Fibroblast of mammary gland (primary cell): ENCODE data around the gene GHR.
A peak's percentile ranks its signal among the peaks of the same experiment; 100 is the strongest.

Source experiments
- DNase-seq: peaks from one replicate; pipeline ENCODE4 v3.0.0-alpha.2; 2010; ENCODE audit warnings: low read depth
- H3K4me3 ChIP-seq: 2 replicates; pipeline ENCODE4 v1.5.1; 2011; ENCODE audit warnings: low read depth, mild to moderate bottlenecking, low read length, moderate library complexity; ENCODE audit not compliant: control insufficient read depth
- TF ChIP-seq, protein P1 (sequence below): conservative IDR thresholded peaks from 2 replicates; pipeline ENCODE4 v1.5.1; 2011; ENCODE audit warnings: low read depth, low read length, inconsistent platforms; ENCODE audit not compliant: control insufficient read depth, insufficient read depth

The GHR gene

DNA sequence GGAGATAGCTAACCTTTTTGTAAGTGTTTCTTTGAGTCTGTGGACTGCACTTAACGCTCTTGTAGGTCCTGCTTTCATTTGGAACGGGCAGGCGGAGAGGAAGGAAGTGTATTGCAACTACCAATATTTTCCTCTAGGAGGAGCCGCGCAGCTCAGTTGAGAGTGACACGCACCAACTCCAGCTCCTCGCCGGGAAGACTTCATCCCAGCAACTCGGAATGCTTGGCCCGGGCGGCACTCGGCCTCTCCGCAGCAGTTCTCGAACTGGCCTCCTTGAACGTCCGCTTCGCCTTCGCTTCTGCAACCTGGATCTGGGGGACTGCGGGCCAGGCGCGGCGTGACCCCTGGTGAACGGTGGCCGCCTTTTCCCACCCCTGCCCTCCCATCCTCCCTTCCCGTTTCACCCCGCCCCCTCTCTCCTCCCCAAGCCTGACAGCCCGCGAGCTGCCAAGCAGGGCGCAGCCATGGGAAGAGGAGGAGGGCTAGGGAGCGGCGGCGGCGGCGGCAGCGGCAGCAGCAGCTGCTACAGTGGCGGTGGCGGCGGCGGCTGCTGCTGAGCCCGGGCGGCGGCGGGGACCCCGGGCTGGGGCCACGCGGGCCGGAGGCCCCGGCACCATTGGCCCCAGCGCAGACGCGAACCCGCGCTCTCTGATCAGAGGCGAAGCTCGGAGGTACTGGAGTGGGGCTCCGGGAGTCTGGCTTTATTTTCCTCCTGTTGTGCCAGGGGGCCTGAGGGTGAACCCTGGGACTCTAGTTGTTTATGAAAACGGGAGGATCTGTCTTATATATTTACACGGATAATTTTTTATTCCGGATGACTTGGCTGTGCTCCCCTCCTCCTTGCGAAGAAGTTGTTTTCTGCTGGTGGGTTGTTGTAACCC, at the start of gene GHR:
TSS of gene GHR (plus strand) at position 155 of the 881 bp plus-strand sequence. CDS start 142,436 bp downstream, outside the sequence.
- TF ChIP-seq, protein P1, sequence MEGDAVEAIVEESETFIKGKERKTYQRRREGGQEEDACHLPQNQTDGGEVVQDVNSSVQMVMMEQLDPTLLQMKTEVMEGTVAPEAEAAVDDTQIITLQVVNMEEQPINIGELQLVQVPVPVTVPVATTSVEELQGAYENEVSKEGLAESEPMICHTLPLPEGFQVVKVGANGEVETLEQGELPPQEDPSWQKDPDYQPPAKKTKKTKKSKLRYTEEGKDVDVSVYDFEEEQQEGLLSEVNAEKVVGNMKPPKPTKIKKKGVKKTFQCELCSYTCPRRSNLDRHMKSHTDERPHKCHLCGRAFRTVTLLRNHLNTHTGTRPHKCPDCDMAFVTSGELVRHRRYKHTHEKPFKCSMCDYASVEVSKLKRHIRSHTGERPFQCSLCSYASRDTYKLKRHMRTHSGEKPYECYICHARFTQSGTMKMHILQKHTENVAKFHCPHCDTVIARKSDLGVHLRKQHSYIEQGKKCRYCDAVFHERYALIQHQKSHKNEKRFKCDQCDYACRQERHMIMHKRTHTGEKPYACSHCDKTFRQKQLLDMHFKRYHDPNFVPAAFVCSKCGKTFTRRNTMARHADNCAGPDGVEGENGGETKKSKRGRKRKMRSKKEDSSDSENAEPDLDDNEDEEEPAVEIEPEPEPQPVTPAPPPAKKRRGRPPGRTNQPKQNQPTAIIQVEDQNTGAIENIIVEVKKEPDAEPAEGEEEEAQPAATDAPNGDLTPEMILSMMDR = peak; percentile 81
- H3K4me3 ChIP-seq = peak within 1 kb of the TSS; percentile 70
- DNase-seq = peak; percentile 90

DNA sequence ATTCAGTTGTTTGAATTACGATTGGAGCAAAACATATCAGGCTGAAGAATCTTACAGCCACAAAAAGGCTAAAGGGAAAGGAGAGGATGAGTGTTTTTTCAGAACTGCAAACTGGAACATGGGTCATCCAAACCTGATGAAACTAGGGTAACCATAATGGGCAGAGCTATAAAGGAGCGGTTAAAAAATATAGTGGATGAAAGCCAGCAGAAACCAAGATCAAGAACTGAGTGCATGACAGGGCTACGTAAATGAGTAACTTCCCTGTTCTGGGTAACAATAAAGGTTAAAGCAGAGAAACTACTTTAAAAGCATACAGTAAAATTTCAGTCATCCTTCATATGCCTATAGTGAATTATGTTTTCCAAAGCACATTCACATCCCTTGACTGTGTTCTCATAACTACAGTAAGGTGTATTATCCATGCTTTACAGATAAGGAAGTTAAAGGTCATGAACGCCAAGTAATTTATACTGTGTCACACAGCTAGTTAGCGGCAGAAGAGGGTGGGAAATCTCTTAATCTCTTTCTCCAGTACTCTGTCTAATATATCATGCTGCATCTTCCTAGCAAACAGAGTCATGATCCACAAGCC, 48.5 kb upstream of the GHR start:
- TF ChIP-seq, protein P1 = no peak
- no peak for DNase-seq
- H3K4me3 ChIP-seq = no peak overlapping the region

DNA sequence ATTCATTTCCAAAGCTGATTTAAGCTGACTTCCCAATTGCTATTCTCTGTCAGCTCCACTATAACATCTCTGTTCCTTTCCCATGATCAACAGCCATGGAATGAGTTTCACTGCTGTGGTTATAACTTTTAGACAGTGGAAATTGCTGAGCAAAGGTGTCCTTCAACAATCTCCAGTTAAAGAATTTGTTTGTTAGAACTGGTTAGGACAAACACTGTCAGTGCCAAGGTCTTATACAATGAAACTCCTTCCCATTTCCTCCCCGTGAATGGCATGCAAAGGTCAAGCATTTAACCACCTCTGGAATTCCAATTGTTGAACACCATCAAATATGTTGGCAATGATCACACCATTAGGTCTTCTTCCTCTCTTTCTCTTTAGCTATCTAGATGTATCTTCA, 45.7 kb upstream of the GHR start:
- peak; percentile 43 for DNase-seq
- TF ChIP-seq, protein P1 = no peak

DNA sequence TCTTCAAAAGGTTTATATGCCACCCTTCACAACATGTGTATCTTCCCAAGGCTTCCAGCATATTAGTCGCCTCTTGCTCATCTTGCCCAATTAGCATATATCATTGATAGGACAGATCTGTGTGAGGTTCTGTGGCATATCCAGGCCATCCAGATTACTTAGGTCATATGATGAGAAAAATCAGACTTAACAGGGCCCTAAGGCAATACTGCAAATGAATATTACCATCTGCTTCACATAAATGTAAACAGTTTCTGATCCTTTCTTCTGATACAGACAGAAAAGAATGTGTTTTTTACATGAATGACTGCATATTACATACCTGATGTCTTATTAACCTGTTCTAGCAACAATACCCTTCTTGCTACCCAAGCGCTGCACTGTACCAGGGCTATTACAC, 41.3 kb upstream of the GHR start:
- DNase-seq = no peak
- H3K4me3 ChIP-seq = no peak overlapping the region
- TF ChIP-seq, protein P1 = no peak

More for the DNA sequence above, 45.7 kb upstream of the GHR start:
- H3K4me3 ChIP-seq = no peak overlapping the region

DNA sequence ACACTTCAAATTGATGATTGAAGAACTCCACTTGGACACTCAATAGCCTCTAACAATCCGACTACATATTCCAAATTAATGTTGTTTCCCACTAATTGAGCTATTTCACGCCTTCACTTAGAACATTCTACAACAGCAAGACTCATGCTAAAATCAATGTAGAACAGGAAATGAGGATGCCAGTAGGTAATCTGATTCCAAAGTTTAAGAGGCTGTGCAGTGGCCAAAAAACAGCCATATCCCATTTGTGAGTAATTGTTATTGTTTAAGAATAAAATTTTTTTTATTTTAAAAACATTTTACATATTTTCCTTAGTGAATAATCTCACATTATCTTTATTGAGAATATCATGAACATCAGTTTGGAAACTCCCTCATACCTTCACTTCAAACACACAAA, 35.7 kb upstream of the GHR start:
- peak; percentile 38 for DNase-seq
- no peak overlapping the region for H3K4me3 ChIP-seq
- TF ChIP-seq, protein P1 = no peak

DNA sequence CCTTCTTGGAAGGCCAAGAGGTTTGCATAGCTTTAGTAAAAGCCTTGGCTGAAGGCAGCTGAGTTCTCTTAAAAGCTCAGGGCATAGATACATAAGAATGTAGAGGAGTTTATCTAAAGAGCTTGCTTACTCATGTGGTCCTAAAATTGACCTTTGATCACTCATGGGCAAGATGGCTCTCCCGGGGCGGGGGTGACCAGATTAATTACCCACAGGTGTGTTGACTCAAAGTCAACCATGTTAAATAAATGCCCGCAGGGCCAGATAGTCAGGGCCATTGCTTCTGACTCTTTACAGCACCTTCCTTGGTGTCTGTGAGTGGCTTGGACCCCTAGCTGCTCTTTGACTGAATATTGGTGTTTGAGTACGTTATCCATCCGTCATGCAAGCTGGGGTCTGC, 33.1 kb upstream of the GHR start:
- H3K4me3 ChIP-seq = no peak overlapping the region
- TF ChIP-seq, protein P1 = no peak
- no peak for DNase-seq
